HCT116 (cell line): ENCODE data around the gene PRIMPOL. TPM values are rescaled to one million over a fixed set of nuclear protein-coding genes. Genes with fewer than 3 reads are reported as not detected.
"Not testable (repeated sequence)": the region's sequence is repeated elsewhere in the genome, so short reads cannot be mapped to it uniquely, and the experiment has no call there.

Experiments
- ATAC-seq: fragments of 200-7000 bp; cut with Tn5 transposase; 2 replicates; pipeline ENCODE4 v1.9.1; 2020; ENCODE audit warnings: mild to moderate bottlenecking, moderate library complexity
- BruUV-seq: library from RNA; stranded (reverse); fragments of 400-500 nt; replicated peaks from 2 replicates; lab custom pipeline; 2021; lab: Mats Ljungman, UMichigan
- CTCF ChIA-PET: fragments of 300-600 bp; sonication (Branson Sonifier 250); formaldehyde crosslinking; loops from one replicate; lab custom pipeline; 2021; ENCODE audit warnings: antibody characterized with exemption; lab: Charles Lee
- POLR2A ChIA-PET: fragments of 300-600, 350-600 bp; sonication (Branson Sonifier 250); formaldehyde crosslinking; loops from one replicate; lab custom pipeline; 2021; ENCODE audit warnings: antibody characterized with exemption; lab: Charles Lee
- RAD21 ChIA-PET, 2 experiments: fragments of 300-600 bp; sonication (Branson Sonifier 250); formaldehyde crosslinking; loops; one replicate each; lab custom pipeline; 2023; ENCODE audit warnings: low total read pairs in 2 of 2; ENCODE audit not compliant: uncharacterized antibody in 2 of 2, unreplicated experiment in 2 of 2, low non-redundant PET in 1 of 2; lab: Charles Lee
- DNase-seq: peaks from one replicate; pipeline ENCODE4 v3.0.0-alpha.2; 2010; ENCODE audit warnings: low read depth, low spot score
- H2AFZ ChIP-seq: fragments of 200-600 bp; shearing (Covaris generic), sonication (generic); 2 replicates; pipeline ENCODE4 v1.6.1; 2017; ENCODE audit warnings: low read depth, mixed run types, mixed read lengths, antibody characterized with exemption, low read length; ENCODE audit not compliant: poor library complexity, severe bottlenecking
- H3K27ac ChIP-seq: 2 replicates; pipeline ENCODE4 v1.5.1; 2012; ENCODE audit warnings: low read depth, low read length
- H3K27me3 ChIP-seq: fragments of 200-600 bp; sonication (generic); 2 replicates; pipeline ENCODE4 v1.6.1; 2016; ENCODE audit warnings: mixed run types, low read length, mixed read lengths; ENCODE audit not compliant: insufficient read depth
- H3K36me3 ChIP-seq, 2 experiments: fragments of 200-500 bp in 1 of 2; fragments of 200-600 bp in 1 of 2; sonication (Bioruptor generic) in 1 of 2; sonication (generic) in 1 of 2; 2 replicates each; pipeline versions ENCODE4 v1.5.1 to v1.6.1; 2014 to 2016; ENCODE audit warnings: low read length in 2 of 2, inconsistent platforms in 1 of 2, mixed read lengths in 1 of 2, mixed run types in 1 of 2; ENCODE audit not compliant: insufficient read depth in 2 of 2, control insufficient read depth in 1 of 2
- H3K4me1 ChIP-seq, 2 experiments: fragments of 200-600 bp in 1 of 2; sonication (generic) in 1 of 2; 2 replicates each; pipeline versions ENCODE4 v1.5.1 to v1.6.1; 2012 to 2017; ENCODE audit warnings: low read length in 2 of 2, inconsistent platforms in 1 of 2, mild to moderate bottlenecking in 1 of 2, mixed read lengths in 1 of 2, mixed run types in 1 of 2, moderate library complexity in 1 of 2; ENCODE audit not compliant: insufficient read depth in 2 of 2, control insufficient read depth in 1 of 2
- H3K4me2 ChIP-seq: fragments of 200-600 bp; sonication (generic); 2 replicates; pipeline ENCODE4 v1.6.1; 2017; ENCODE audit warnings: mixed run types, low read length, mixed read lengths
- H3K4me3 ChIP-seq, 2 experiments: fragments of 200-600 bp in 1 of 2; sonication (generic) in 1 of 2; replicated peaks in 1 of 2; 2 replicates each; pipeline ENCODE4 v1.5.1; 2011 to 2016; ENCODE audit warnings: low read length in 2 of 2, control low read depth in 1 of 2, low read depth in 1 of 2, mild to moderate bottlenecking in 1 of 2, mixed read lengths in 1 of 2, mixed run types in 1 of 2
- H3K79me2 ChIP-seq: fragments of 200-600 bp; sonication (generic); 2 replicates; pipeline ENCODE4 v1.6.1; 2017; ENCODE audit warnings: mild to moderate bottlenecking, mixed run types, low read length, moderate library complexity, mixed read lengths; ENCODE audit not compliant: insufficient read depth
- H3K9ac ChIP-seq: fragments of 200-600 bp; sonication (generic); 2 replicates; pipeline ENCODE4 v1.6.1; 2016; ENCODE audit warnings: low read length, mixed read lengths
- H3K9me2 ChIP-seq: fragments of 200-600 bp; sonication (generic), shearing (Covaris generic); 2 replicates; pipeline ENCODE4 v1.6.1; 2017; ENCODE audit warnings: mixed run types, mild to moderate bottlenecking, moderate library complexity; ENCODE audit not compliant: insufficient read depth
- H3K9me3 ChIP-seq, 2 experiments: fragments of 200-500 bp in 1 of 2; fragments of 200-600 bp in 1 of 2; sonication (Bioruptor generic) in 1 of 2; sonication (generic) in 1 of 2; 2 replicates each; pipeline ENCODE4 v1.6.1; 2014 to 2017; ENCODE audit warnings: low read length in 2 of 2, mixed read lengths in 2 of 2, inconsistent platforms in 1 of 2, low read depth in 1 of 2, mild to moderate bottlenecking in 1 of 2, mixed run types in 1 of 2, moderate library complexity in 1 of 2; ENCODE audit not compliant: control insufficient read depth in 1 of 2, insufficient read depth in 1 of 2
- H4K20me1 ChIP-seq: fragments of 200-600 bp; sonication (generic), shearing (Covaris generic); 2 replicates; pipeline ENCODE4 v1.6.1; 2017; ENCODE audit warnings: mixed run types, mild to moderate bottlenecking, moderate library complexity; ENCODE audit not compliant: insufficient read depth
- CBX3 ChIP-seq: IDR thresholded peaks from 2 replicates; pipeline ENCODE4 v1.6.1; 2012; ENCODE audit warnings: low read depth
- JUND ChIP-seq: IDR thresholded peaks from 2 replicates; pipeline ENCODE4 v1.6.1; 2012
- SIN3A ChIP-seq: IDR thresholded peaks from 2 replicates; pipeline ENCODE4 v1.6.1; 2012; ENCODE audit warnings: low read depth
- SP1 ChIP-seq: IDR thresholded peaks from 2 replicates; pipeline ENCODE4 v1.6.1; 2012; ENCODE audit warnings: low read depth
- SRF ChIP-seq: IDR thresholded peaks from 2 replicates; pipeline ENCODE4 v1.6.1; 2012; ENCODE audit warnings: low read depth
- TCF7L2 ChIP-seq: IDR thresholded peaks from 2 replicates; pipeline ENCODE4 v1.7.0; 2011; ENCODE audit warnings: borderline replicate concordance, inconsistent platforms; ENCODE audit not compliant: insufficient read depth, insufficient read length; ENCODE audit errors: extremely low read depth
- ZFX ChIP-seq: fragments of 450-650 bp; IDR thresholded peaks from 2 replicates; pipeline ENCODE4 v1.6.1; 2017
- intact Hi-C: fragments of 100-400 bp; cut with micrococcal nuclease; formaldehyde crosslinking; loops from 2 replicates; pipeline ENCODE4 v1.10.0; 2022
- total RNA-seq: library from RNA; stranded (reverse); gene quantifications from one replicate; pipeline ENCODE4 v1.2.1, GENCODE V29; 2021; ENCODE audit not compliant: unreplicated experiment
- TF ChIP-seq, protein P1 (sequence below): IDR thresholded peaks from 2 replicates; pipeline ENCODE4 v1.6.1; 2012
- TF ChIP-seq, protein P2 (sequence below), 3 experiments: fragments of 200-600 bp in 1 of 3; sonication (generic) in 1 of 3; IDR thresholded peaks in 2 of 3; conservative IDR thresholded peaks in 1 of 3; 2 replicates each; pipeline ENCODE4 v1.5.1; 2012 to 2017; ENCODE audit warnings: low read depth in 2 of 3, low read length in 2 of 3, antibody characterized with exemption in 1 of 3, borderline replicate concordance in 1 of 3, control low read depth in 1 of 3, mild to moderate bottlenecking in 1 of 3, mixed read lengths in 1 of 3, mixed run types in 1 of 3, moderate library complexity in 1 of 3; ENCODE audit not compliant: insufficient read depth in 1 of 3

PRIMPOL gene
- total RNA-seq, 1 experiment from 2014 or later = 11.3 TPM

DNA sequence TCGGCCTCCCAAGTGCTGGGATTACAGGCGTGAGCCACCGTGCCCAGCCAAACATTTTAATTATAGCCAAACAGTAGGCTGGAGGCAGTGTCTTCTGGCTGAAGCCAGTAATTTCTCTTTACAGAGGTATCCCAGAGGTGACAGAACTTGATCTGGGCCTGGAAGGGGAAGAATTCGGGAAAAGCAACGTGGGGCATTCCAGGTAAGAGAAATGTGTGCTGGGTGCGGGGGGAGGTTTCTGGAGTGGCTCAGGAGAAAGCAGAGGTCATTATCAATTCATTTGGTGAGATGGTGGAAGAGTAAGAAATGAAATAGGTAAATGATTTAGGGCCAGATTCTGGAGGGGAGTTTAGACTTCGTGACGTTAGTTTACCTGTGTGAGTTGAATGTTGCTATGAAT, 2.4 kb downstream of the PRIMPOL start:
- no peak for TF ChIP-seq SP1
- TF ChIP-seq, protein P1, sequence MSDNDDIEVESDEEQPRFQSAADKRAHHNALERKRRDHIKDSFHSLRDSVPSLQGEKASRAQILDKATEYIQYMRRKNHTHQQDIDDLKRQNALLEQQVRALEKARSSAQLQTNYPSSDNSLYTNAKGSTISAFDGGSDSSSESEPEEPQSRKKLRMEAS = no peak
- TF ChIP-seq, protein P2, sequence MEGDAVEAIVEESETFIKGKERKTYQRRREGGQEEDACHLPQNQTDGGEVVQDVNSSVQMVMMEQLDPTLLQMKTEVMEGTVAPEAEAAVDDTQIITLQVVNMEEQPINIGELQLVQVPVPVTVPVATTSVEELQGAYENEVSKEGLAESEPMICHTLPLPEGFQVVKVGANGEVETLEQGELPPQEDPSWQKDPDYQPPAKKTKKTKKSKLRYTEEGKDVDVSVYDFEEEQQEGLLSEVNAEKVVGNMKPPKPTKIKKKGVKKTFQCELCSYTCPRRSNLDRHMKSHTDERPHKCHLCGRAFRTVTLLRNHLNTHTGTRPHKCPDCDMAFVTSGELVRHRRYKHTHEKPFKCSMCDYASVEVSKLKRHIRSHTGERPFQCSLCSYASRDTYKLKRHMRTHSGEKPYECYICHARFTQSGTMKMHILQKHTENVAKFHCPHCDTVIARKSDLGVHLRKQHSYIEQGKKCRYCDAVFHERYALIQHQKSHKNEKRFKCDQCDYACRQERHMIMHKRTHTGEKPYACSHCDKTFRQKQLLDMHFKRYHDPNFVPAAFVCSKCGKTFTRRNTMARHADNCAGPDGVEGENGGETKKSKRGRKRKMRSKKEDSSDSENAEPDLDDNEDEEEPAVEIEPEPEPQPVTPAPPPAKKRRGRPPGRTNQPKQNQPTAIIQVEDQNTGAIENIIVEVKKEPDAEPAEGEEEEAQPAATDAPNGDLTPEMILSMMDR (IDR thresholded peaks at IDR 0.05 in 2 of 3, conservative IDR thresholded peaks at IDR 0.05 in 1 of 3; ENCODE audit: borderline replicate concordance in 1 of 3, insufficient read depth in 1 of 3, low read depth in 2 of 3, low read length in 2 of 3) = no peak
- no peak for TF ChIP-seq SRF
- TF ChIP-seq ZFX = no peak
- no peak for TF ChIP-seq JUND
- TF ChIP-seq CBX3 = no peak
- TF ChIP-seq SIN3A = no peak
- no peak for TF ChIP-seq TCF7L2
- BruUV-seq = no TSS peak
- ATAC-seq = no peak
- no peaks in the 10 kb centered on the region for H3K36me3 ChIP-seq
- no peak overlapping the region for H3K4me2 ChIP-seq
- H3K79me2 ChIP-seq = peaks cover 27% of the 10 kb centered on the region
- no peaks in the 10 kb centered on the region for H3K9me2 ChIP-seq
- H3K4me3 ChIP-seq = no peak overlapping the region
- no peak overlapping the region for H3K27ac ChIP-seq
- ChIA-PET CTCF (no interaction called here), POLR2A (no interaction called here), RAD21 (no interaction called here)
- no peaks in the 10 kb centered on the region for H3K27me3 ChIP-seq
- peaks cover 3 to 14% of the 10 kb centered on the region in 2 experiments; a peak in 2 of 4 replicates for H3K4me1 ChIP-seq
- no peaks in the 10 kb centered on the region for H4K20me1 ChIP-seq
- no peak overlapping the region for H3K9ac ChIP-seq
- intact Hi-C loops = no loop called here
- DNase-seq = no peak
- H2AFZ ChIP-seq = no peak overlapping the region
- H3K9me3 ChIP-seq = no peaks in the 10 kb centered on the region

DNA sequence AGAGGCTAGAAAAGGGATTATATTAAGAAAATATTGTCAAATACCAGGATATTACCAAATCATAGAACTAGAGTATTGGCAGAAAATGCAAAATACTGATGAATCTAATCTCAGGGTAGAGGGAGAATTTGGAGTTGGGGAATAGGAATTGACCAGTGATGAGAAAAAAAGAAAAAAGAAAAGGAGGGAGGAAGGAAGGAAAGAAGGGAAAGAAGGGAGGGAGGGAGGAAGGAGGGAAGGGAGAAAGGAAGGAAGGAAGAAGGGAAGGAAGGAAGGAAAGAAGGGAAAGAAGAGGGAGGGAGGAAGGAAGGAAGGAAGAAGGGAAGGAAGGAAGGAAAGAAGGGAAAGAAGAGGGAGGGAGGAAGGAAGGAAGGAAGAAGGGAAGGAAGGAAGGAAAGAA, 3.1 kb downstream of the PRIMPOL start:
- POLR2A ChIA-PET, intact Hi-C loops: not testable (repeated sequence)

More for the DNA sequence above, 3.1 kb downstream of the PRIMPOL start:
- H3K27ac ChIP-seq, H4K20me1 ChIP-seq, H3K9me3 ChIP-seq, H2AFZ ChIP-seq, H3K9ac ChIP-seq, H3K36me3 ChIP-seq, H3K4me3 ChIP-seq, H3K9me2 ChIP-seq, H3K27me3 ChIP-seq, CTCF ChIA-PET, H3K4me2 ChIP-seq, BruUV-seq, RAD21 ChIA-PET, DNase-seq, ATAC-seq: not testable (repeated sequence)
- peaks cover 21% of the 10 kb centered on the region for H3K79me2 ChIP-seq
- peaks cover 3 to 11% of the 10 kb centered on the region in 2 experiments; a peak in 2 of 4 replicates for H3K4me1 ChIP-seq
